Mesothelial cell of epicardium (in vitro differentiated cells): ENCODE measurements around the gene C19orf47. TPM values are rescaled to one million over a fixed set of nuclear protein-coding genes. Genes with fewer than 3 reads are reported as not detected.

Experiments
- DNase-seq, 2 experiments: peaks; one replicate each; pipeline ENCODE4 v3.0.0; 2021; ENCODE audit warnings: low spot score in 2 of 2; ENCODE audit not compliant: unreplicated experiment in 2 of 2
- H3K27ac Mint-ChIP-seq: 2 replicates; pipeline ENCODE4 v1.8.0; 2021; ENCODE audit warnings: mixed read lengths
- H3K27me3 Mint-ChIP-seq: 2 replicates; pipeline ENCODE4 v1.8.0; 2021; ENCODE audit warnings: low read depth, mixed read lengths
- H3K36me3 Mint-ChIP-seq: 2 replicates; pipeline ENCODE4 v1.8.0; 2021; ENCODE audit warnings: mixed read lengths
- H3K4me1 Mint-ChIP-seq: 2 replicates; pipeline ENCODE4 v1.8.0; 2021; ENCODE audit warnings: mixed read lengths
- H3K4me3 Mint-ChIP-seq: 2 replicates; pipeline ENCODE4 v1.8.0; 2021; ENCODE audit warnings: mild to moderate bottlenecking, moderate library complexity, mixed read lengths
- H3K9me3 Mint-ChIP-seq: 2 replicates; pipeline ENCODE4 v1.8.0; 2021; ENCODE audit warnings: mixed read lengths
- CTCF ChIP-seq: fragments of 200-600 bp; sonication (generic); IDR thresholded peaks from one replicate; pipeline ENCODE4 v1.5.0; 2021; ENCODE audit warnings: antibody characterized with exemption; ENCODE audit not compliant: unreplicated experiment
- total RNA-seq: library from RNA; stranded (reverse); gene quantifications from 3 replicates; pipeline ENCODE4 v1.2.1, GENCODE V29; 2021

Gene C19orf47
- total RNA-seq, 1 donor from 2014 or later = 17.8 TPM

- no peak for DNase-seq
- Mint-ChIP-seq H3K4me3 (no peak overlapping the region), H3K27ac (no peak overlapping the region), H3K9me3 (no peaks in the 10 kb centered on the region), H3K4me1 (no peaks in the 10 kb centered on the region), H3K27me3 (no peaks in the 10 kb centered on the region), H3K36me3 (peaks cover 17% of the 10 kb centered on the region)
- no peak for TF ChIP-seq CTCF
Observed at GRCh38 chr19:40339018-40339728, 9.0 kb downstream of the C19orf47 start.

GRCh38 chr19:40337594-40337993 lies 10.6 kb downstream of the C19orf47 start:
- H3K27ac Mint-ChIP-seq = no peak overlapping the region
- no peak for TF ChIP-seq CTCF
- H3K27me3 Mint-ChIP-seq = no peaks in the 10 kb centered on the region
- no peaks in the 10 kb centered on the region for H3K9me3 Mint-ChIP-seq
- no peak overlapping the region for H3K4me3 Mint-ChIP-seq
- DNase-seq = no peak
- peaks cover 26% of the 10 kb centered on the region for H3K36me3 Mint-ChIP-seq
- no peaks in the 10 kb centered on the region for H3K4me1 Mint-ChIP-seq

GRCh38 chr19:40337107-40337506 lies 11.1 kb downstream of the C19orf47 start:
- H3K9me3 Mint-ChIP-seq = no peaks in the 10 kb centered on the region
- no peak for TF ChIP-seq CTCF
- H3K4me1 Mint-ChIP-seq = no peaks in the 10 kb centered on the region
- no peak overlapping the region for H3K27ac Mint-ChIP-seq
- DNase-seq = no peak
- H3K36me3 Mint-ChIP-seq = peaks cover 28% of the 10 kb centered on the region
- H3K27me3 Mint-ChIP-seq = no peaks in the 10 kb centered on the region
- no peak overlapping the region for H3K4me3 Mint-ChIP-seq

GRCh38 chr19:40336601-40336900 lies 11.6 kb downstream of the C19orf47 start:
- Mint-ChIP-seq H3K4me1 (no peaks in the 10 kb centered on the region), H3K36me3 (peaks cover 29% of the 10 kb centered on the region), H3K27me3 (no peaks in the 10 kb centered on the region), H3K27ac (no peak overlapping the region), H3K4me3 (no peak overlapping the region), H3K9me3 (no peaks in the 10 kb centered on the region)
- no peak for TF ChIP-seq CTCF
- no peak for DNase-seq

GRCh38 chr19:40335855-40336600 lies 12.2 kb downstream of the C19orf47 start:
- peaks cover 34% of the 10 kb centered on the region for H3K36me3 Mint-ChIP-seq
- peaks cover under 1% of the 10 kb centered on the region for H3K4me1 Mint-ChIP-seq
- no peak for TF ChIP-seq CTCF
- no peak overlapping the region for H3K27ac Mint-ChIP-seq
- no peak overlapping the region for H3K4me3 Mint-ChIP-seq
- no peak for DNase-seq
- H3K9me3 Mint-ChIP-seq = no peaks in the 10 kb centered on the region
- H3K27me3 Mint-ChIP-seq = no peaks in the 10 kb centered on the region
